ENCODE results near the gene TDG.

TDG gene

GRCh38 chr12:103944964-103945363 is 20.7 kb upstream of the TDG start:
- no peaks in the 10 kb centered on the region for H3K27me3 ChIP-seq (replicated peaks; ENCODE audit: control insufficient read depth, insufficient read depth, low read length)
- no peak overlapping the region for H3K4me3 ChIP-seq (replicated peaks; ENCODE audit: low read depth, low read length)
- no peak for DNase-seq (ENCODE audit: extremely low read depth, insufficient read length)
- TF ChIP-seq CTCF (IDR thresholded peaks at IDR 0.05; ENCODE audit: insufficient read depth, low read length, poor library complexity, severe bottlenecking): no peak
- peaks cover 23% of the 10 kb centered on the region for H3K36me3 ChIP-seq (ENCODE audit: control insufficient read depth, insufficient read depth, low read length)

DNA sequence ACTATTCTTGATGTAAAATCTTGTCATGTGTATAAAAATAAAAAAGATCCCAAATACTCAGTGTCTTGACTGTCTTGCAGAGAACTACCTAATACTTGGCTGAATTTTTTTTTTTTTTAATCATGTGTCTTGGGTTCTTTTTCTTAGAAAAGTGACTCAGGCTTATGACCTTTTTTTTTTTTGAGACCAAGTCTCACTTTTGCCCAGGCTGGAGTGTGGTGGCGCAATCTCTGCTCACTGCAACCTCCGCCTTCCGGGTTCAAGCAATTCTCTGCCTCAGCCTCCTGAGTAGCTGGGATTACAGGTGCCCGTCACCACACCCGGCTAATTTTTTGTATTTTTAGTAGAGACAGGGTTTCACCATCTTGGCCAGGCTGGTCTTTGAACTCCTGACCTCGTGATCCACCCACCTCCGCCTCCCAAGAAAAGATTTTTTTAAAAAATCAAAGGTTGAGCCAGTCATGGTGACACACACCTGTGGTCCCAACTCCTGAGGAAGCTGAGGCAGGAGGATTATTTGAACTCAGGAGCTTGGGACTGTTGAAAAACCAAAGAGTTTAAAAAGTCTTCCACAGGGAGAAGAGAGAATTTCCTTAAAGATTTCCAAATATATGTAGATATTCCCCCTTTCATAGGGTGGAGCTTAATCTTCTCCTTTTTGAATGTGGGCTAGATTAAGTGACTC is 17.7 kb upstream of the TDG start:
- no peak for TF ChIP-seq CTCF (IDR thresholded peaks at IDR 0.05; ENCODE audit: insufficient read depth, low read length, poor library complexity, severe bottlenecking)
- Histone ChIP-seq H3K36me3 (ENCODE audit: control insufficient read depth, insufficient read depth, low read length) (peaks cover 24% of the 10 kb centered on the region), H3K4me3 (replicated peaks; ENCODE audit: low read depth, low read length) (no peak overlapping the region), H3K27me3 (replicated peaks; ENCODE audit: control insufficient read depth, insufficient read depth, low read length) (no peaks in the 10 kb centered on the region)
- no peak for DNase-seq (ENCODE audit: extremely low read depth, insufficient read length)

DNA sequence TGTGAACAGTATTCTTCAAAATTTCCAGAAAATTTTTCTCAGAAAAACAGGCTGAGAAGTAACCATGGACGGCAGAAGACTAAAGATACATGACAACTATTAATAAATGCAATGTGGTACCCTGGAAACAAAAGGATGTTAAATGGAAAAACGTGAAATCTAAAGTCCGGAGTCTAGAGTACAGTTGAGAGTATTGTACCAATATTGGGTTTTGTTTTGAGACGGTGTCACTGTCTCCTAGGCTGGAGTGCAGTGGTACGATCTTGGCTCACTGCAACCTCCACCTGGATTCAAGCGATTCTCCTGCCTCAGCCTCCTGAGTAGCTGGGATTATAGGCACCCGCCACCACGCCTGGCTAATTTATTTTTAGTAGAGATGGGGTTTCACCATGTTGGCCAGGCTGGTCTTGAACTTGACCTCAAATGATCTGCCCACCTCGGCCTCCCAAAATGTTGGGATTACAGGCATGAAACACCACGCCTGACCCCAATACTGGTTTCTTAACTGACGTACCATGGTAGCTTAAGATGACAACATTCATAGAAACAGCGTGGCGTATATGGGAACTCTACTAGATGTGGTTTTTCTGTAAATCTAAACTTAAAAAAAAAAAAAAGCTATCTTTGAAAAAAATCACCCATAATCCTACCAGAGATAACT is 16.8 kb upstream of the TDG start:
- DNase-seq (ENCODE audit: extremely low read depth, insufficient read length): no peak
- Histone ChIP-seq H3K4me3 (replicated peaks; ENCODE audit: low read depth, low read length) (no peak overlapping the region), H3K36me3 (ENCODE audit: control insufficient read depth, insufficient read depth, low read length) (peaks cover 25% of the 10 kb centered on the region), H3K27me3 (replicated peaks; ENCODE audit: control insufficient read depth, insufficient read depth, low read length) (no peaks in the 10 kb centered on the region)
- TF ChIP-seq CTCF (IDR thresholded peaks at IDR 0.05; ENCODE audit: insufficient read depth, low read length, poor library complexity, severe bottlenecking): no peak

DNA sequence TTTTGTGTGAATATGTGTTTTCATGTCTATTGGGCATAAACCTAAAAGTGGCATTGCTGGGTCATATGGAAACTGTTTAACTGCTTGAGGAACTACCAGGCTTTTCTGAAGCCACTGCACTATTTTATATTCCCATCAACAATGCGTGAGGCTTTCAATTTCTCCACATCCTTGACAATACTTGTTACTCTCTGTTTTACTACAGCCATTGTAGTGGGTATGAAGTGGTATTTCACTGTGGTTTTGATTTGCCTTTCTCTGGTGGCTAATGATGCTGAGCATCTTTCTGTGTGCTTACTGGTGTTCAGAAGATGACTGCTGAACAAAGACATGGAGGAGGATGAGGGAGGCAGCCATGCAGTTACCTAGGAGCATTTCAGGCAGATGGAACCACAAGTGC is 13.2 kb upstream of the TDG start:
- Histone ChIP-seq H3K4me3 (replicated peaks; ENCODE audit: low read depth, low read length) (no peak overlapping the region), H3K27me3 (replicated peaks; ENCODE audit: control insufficient read depth, insufficient read depth, low read length) (no peaks in the 10 kb centered on the region), H3K36me3 (ENCODE audit: control insufficient read depth, insufficient read depth, low read length) (peaks cover 11% of the 10 kb centered on the region)
- no peak for DNase-seq (ENCODE audit: extremely low read depth, insufficient read length)
- TF ChIP-seq CTCF (IDR thresholded peaks at IDR 0.05; ENCODE audit: insufficient read depth, low read length, poor library complexity, severe bottlenecking): no peak

GRCh38 chr12:103955811-103956508 is 9.7 kb upstream of the TDG start:
- DNase-seq (ENCODE audit: extremely low read depth, insufficient read length): no peak
- TF ChIP-seq CTCF (IDR thresholded peaks at IDR 0.05; ENCODE audit: insufficient read depth, low read length, poor library complexity, severe bottlenecking): no peak
- Histone ChIP-seq H3K4me3 (replicated peaks; ENCODE audit: low read depth, low read length) (peak overlapping the region; percentile 87), H3K36me3 (ENCODE audit: control insufficient read depth, insufficient read depth, low read length) (peaks cover 6% of the 10 kb centered on the region; the same call in 1 of the 2 replicates), H3K27me3 (replicated peaks; ENCODE audit: control insufficient read depth, insufficient read depth, low read length) (no peaks in the 10 kb centered on the region)

Data from GM06990 (cell line).